BLaER1 treated with 17β-estradiol and CSF1 and Interleukin-3, amounts not matched to agents 10 nM and 100 nM (cell line): Measurements from ENCODE around the gene HAPLN3.

Experiments
- H3K27ac ChIP-seq, 11 experiments: shearing (Covaris generic); formaldehyde crosslinking; 2 replicates each; pipeline ENCODE4 v1.8.1; 2022
- H3K27me3 ChIP-seq, 11 experiments: shearing (Covaris generic); formaldehyde crosslinking; 2 replicates each; pipeline ENCODE4 v1.8.1; 2022
- H3K36me3 ChIP-seq, 11 experiments: shearing (Covaris generic); formaldehyde crosslinking; 2 replicates each; pipeline ENCODE4 v1.8.1; 2022
- H3K4me1 ChIP-seq, 10 experiments: shearing (Covaris generic); formaldehyde crosslinking; 2 replicates each; pipeline ENCODE4 v1.8.1; 2022
- H3K4me2 ChIP-seq, 11 experiments: shearing (Covaris generic); formaldehyde crosslinking; 2 replicates each; pipeline ENCODE4 v1.8.1; 2022
- H3K4me3 ChIP-seq, 10 experiments: shearing (Covaris generic); formaldehyde crosslinking; 2 replicates each; pipeline ENCODE4 v1.8.1; 2022
- H3K9ac ChIP-seq, 11 experiments: shearing (Covaris generic); formaldehyde crosslinking; 2 replicates each; pipeline ENCODE4 v1.8.1; 2022
- H3K9me3 ChIP-seq, 11 experiments: shearing (Covaris generic); formaldehyde crosslinking; replicated peaks in 1 of 11; 2 replicates each; pipeline ENCODE4 v1.8.1; 2022
- H4K20me1 ChIP-seq, 11 experiments: shearing (Covaris generic); formaldehyde crosslinking; 2 replicates each; pipeline ENCODE4 v1.8.1; 2022
- Cebpa-rat ChIP-seq, 11 experiments: shearing (Covaris generic); IDR thresholded peaks; 2 replicates each; pipeline ENCODE4 v1.8.1; 2022

HAPLN3 gene

GRCh38 chr15:88842156-88842555 is 53.2 kb downstream of the HAPLN3 start:
- no peaks in the 10 kb centered on the region for H3K4me1 ChIP-seq
- H3K9me3 ChIP-seq = no peaks in the 10 kb centered on the region
- H3K4me3 ChIP-seq = no peak overlapping the region
- H4K20me1 ChIP-seq = no peaks in the 10 kb centered on the region
- H3K27me3 ChIP-seq = no peaks in the 10 kb centered on the region
- no peak overlapping the region for H3K27ac ChIP-seq
- H3K4me2 ChIP-seq = no peak overlapping the region
- no peak for TF ChIP-seq Cebpa-rat (IDR thresholded peaks at IDR 0.05)
- H3K36me3 ChIP-seq = no peaks in the 10 kb centered on the region
- no peak overlapping the region for H3K9ac ChIP-seq

DNA sequence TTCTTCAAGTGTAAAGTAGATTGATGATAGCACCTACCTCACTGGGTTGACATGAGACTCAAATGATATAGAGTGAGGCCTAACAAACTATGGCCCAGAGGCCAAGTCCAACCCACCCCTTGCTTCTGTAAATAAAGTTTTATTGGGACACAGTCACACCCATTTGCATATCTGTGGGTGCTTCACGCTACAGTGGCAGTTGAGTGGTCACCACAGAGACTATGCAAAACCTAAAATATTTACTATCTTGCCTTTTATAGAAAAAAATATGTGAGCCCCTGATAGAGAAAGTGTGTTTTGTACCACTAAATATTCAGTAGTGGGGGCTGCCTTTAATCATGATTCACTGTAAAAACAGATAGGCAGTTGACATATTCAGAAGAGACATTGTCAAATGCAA is 54.1 kb downstream of the HAPLN3 start:
- no peaks in the 10 kb centered on the region for H3K27me3 ChIP-seq
- no peak for TF ChIP-seq Cebpa-rat (IDR thresholded peaks at IDR 0.05)
- H4K20me1 ChIP-seq = no peaks in the 10 kb centered on the region
- no peak overlapping the region for H3K27ac ChIP-seq
- no peak overlapping the region for H3K4me2 ChIP-seq
- H3K36me3 ChIP-seq = no peaks in the 10 kb centered on the region
- H3K9ac ChIP-seq = no peak overlapping the region
- H3K4me3 ChIP-seq = no peak overlapping the region
- no peaks in the 10 kb centered on the region for H3K9me3 ChIP-seq
- no peaks in the 10 kb centered on the region for H3K4me1 ChIP-seq

- H3K27ac ChIP-seq = no peak overlapping the region
- H3K9me3 ChIP-seq = no peaks in the 10 kb centered on the region
- H3K27me3 ChIP-seq = no peaks in the 10 kb centered on the region
- H4K20me1 ChIP-seq = no peaks in the 10 kb centered on the region
- no peaks in the 10 kb centered on the region for H3K4me1 ChIP-seq
- H3K9ac ChIP-seq = no peak overlapping the region
- no peak for TF ChIP-seq Cebpa-rat (IDR thresholded peaks at IDR 0.05)
- no peak overlapping the region for H3K4me3 ChIP-seq
- H3K4me2 ChIP-seq = no peak overlapping the region
- no peaks in the 10 kb centered on the region for H3K36me3 ChIP-seq
Observed at GRCh38 chr15:88839961-88840360, 55.4 kb downstream of the HAPLN3 start.

DNA sequence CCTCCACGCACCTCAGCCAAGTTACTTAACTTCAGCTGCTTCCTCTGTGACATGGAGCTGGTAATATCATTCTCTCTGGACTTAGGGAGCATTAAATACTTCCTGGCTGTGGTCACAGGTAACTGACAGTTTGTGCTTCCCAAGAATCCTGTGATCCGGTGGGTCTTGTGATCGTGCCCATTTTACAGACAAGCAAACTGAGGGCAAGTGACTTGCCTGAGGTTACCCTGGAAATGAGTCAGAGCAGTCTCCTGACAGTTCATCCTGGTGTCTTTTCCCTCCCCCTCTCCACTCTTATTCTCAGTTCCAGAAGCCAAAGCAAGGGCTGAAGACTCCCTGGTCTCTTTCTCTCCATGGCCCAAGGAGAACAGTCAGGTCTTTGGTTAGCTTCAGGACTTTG is 56.2 kb downstream of the HAPLN3 start:
- Histone ChIP-seq H3K4me3 (no peak overlapping the region), H4K20me1 (no peaks in the 10 kb centered on the region), H3K4me1 (no peaks in the 10 kb centered on the region), H3K27ac (no peak overlapping the region), H3K9ac (no peak overlapping the region), H3K9me3 (no peaks in the 10 kb centered on the region), H3K4me2 (no peak overlapping the region), H3K36me3 (no peaks in the 10 kb centered on the region), H3K27me3 (no peaks in the 10 kb centered on the region)
- TF ChIP-seq Cebpa-rat (IDR thresholded peaks at IDR 0.05) = no peak

GRCh38 chr15:88838667-88839066 is 56.7 kb downstream of the HAPLN3 start:
- TF ChIP-seq Cebpa-rat (IDR thresholded peaks at IDR 0.05) = no peak
- no peaks in the 10 kb centered on the region for H3K36me3 ChIP-seq
- H3K27ac ChIP-seq = no peak overlapping the region
- H3K4me1 ChIP-seq = no peaks in the 10 kb centered on the region
- no peak overlapping the region for H3K4me3 ChIP-seq
- H4K20me1 ChIP-seq = no peaks in the 10 kb centered on the region
- H3K4me2 ChIP-seq = no peak overlapping the region
- H3K9me3 ChIP-seq = no peaks in the 10 kb centered on the region
- H3K9ac ChIP-seq = no peak overlapping the region
- H3K27me3 ChIP-seq = no peaks in the 10 kb centered on the region

- Histone ChIP-seq H3K36me3 (no peaks in the 10 kb centered on the region), H3K9me3 (no peaks in the 10 kb centered on the region), H3K9ac (no peak overlapping the region), H3K27ac (no peak overlapping the region), H3K4me2 (no peak overlapping the region), H3K27me3 (no peaks in the 10 kb centered on the region), H3K4me3 (no peak overlapping the region), H3K4me1 (peaks cover 0 to 8% (median 0%) of the 10 kb centered on the region in 10 experiments; a peak in 1 of 20 replicates), H4K20me1 (no peaks in the 10 kb centered on the region)
- no peak for TF ChIP-seq Cebpa-rat (IDR thresholded peaks at IDR 0.05)
Observed at GRCh38 chr15:88835646-88836045, 59.7 kb downstream of the HAPLN3 start.

DNA sequence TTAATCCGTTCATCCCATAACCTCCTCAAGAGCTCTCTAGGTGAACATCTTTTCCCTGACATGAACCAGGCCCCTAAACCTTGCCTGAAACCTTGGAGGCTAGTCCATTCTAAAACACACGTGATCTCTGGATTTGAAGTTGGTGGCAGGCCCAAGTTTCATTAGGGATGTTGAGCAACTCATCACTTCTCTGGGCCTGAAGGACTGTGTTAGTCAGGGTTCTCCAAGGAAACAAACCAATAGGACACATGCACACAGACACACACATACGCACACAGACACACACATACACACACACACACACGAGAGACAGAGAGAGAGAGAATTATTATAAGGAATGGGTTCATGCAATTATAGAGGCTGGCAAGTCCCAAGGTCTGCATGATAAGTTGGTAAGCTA is 60.2 kb downstream of the HAPLN3 start:
- no peak overlapping the region for H3K27ac ChIP-seq
- no peaks in the 10 kb centered on the region for H4K20me1 ChIP-seq
- H3K4me3 ChIP-seq = no peak overlapping the region
- no peaks in the 10 kb centered on the region for H3K27me3 ChIP-seq
- H3K4me2 ChIP-seq = no peak overlapping the region
- peaks cover 0 to 8% (median 0%) of the 10 kb centered on the region in 10 experiments; a peak in 1 of 20 replicates for H3K4me1 ChIP-seq
- H3K9me3 ChIP-seq = no peaks in the 10 kb centered on the region
- TF ChIP-seq Cebpa-rat (IDR thresholded peaks at IDR 0.05) = no peak
- H3K9ac ChIP-seq = no peak overlapping the region
- no peaks in the 10 kb centered on the region for H3K36me3 ChIP-seq

GRCh38 chr15:88834211-88834812 is 61.0 kb downstream of the HAPLN3 start:
- H3K4me2 ChIP-seq = no peak overlapping the region
- no peaks in the 10 kb centered on the region for H4K20me1 ChIP-seq
- H3K4me1 ChIP-seq = peaks cover 0 to 8% (median 0%) of the 10 kb centered on the region in 10 experiments; a peak in 1 of 20 replicates
- H3K4me3 ChIP-seq = no peak overlapping the region
- no peak for TF ChIP-seq Cebpa-rat (IDR thresholded peaks at IDR 0.05)
- no peak overlapping the region for H3K27ac ChIP-seq
- H3K9me3 ChIP-seq = no peaks in the 10 kb centered on the region
- no peaks in the 10 kb centered on the region for H3K36me3 ChIP-seq
- H3K9ac ChIP-seq = no peak overlapping the region
- H3K27me3 ChIP-seq = no peaks in the 10 kb centered on the region

DNA sequence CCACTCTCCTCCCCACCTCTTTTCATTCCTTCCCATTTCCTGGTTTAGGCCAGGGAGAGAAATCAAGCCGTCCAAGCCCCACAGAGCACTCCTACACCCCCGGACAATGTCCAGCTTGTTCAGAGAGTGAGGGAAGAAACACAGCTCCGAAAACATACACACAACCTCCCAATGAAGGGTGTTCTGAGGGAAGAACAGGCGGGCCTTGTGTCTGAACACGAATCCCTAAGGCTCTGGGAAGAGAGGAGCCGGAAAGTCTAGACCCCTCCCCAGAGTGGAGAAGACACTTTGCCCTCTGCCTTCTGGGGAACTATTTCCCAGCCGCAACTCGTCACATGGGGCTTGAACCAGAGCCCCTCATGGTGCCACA is 61.6 kb downstream of the HAPLN3 start:
- H4K20me1 ChIP-seq = no peaks in the 10 kb centered on the region
- H3K9ac ChIP-seq = no peak overlapping the region
- no peaks in the 10 kb centered on the region for H3K9me3 ChIP-seq
- no peak overlapping the region for H3K4me3 ChIP-seq
- no peaks in the 10 kb centered on the region for H3K36me3 ChIP-seq
- H3K27me3 ChIP-seq = no peaks in the 10 kb centered on the region
- no peak for TF ChIP-seq Cebpa-rat (IDR thresholded peaks at IDR 0.05)
- no peak overlapping the region for H3K27ac ChIP-seq
- H3K4me2 ChIP-seq = no peak overlapping the region
- H3K4me1 ChIP-seq = peaks cover 0 to 8% (median 0%) of the 10 kb centered on the region in 10 experiments; a peak in 1 of 20 replicates

GRCh38 chr15:88832820-88833730 is 62.3 kb downstream of the HAPLN3 start:
- Histone ChIP-seq H3K36me3 (no peaks in the 10 kb centered on the region), H3K27me3 (no peaks in the 10 kb centered on the region), H3K4me3 (no peak overlapping the region), H3K4me1 (peaks cover 0 to 8% (median 0%) of the 10 kb centered on the region in 10 experiments; a peak in 1 of 20 replicates), H3K9ac (no peak overlapping the region), H3K27ac (no peak overlapping the region), H4K20me1 (no peaks in the 10 kb centered on the region), H3K9me3 (no peaks in the 10 kb centered on the region), H3K4me2 (no peak overlapping the region)
- TF ChIP-seq Cebpa-rat (IDR thresholded peaks at IDR 0.05) = no peak
